Brain microvascular endothelial cell (primary cell): Measurements from ENCODE around the gene SSRP1.

Experiments
- DNase-seq: peaks from one replicate; pipeline ENCODE4 v3.0.0-alpha.2; 2020
- H3K27ac ChIP-seq: fragments of 250-450 bp; sonication (Bioruptor Pico); 2 replicates; pipeline ENCODE4 v1.5.1; 2020; ENCODE audit warnings: mild to moderate bottlenecking, moderate library complexity
- H3K27me3 ChIP-seq: fragments of 250-450 bp; sonication (Bioruptor Pico); replicated peaks from 2 replicates; pipeline ENCODE4 v1.5.1; 2020; ENCODE audit warnings: mild to moderate bottlenecking
- H3K36me3 ChIP-seq: fragments of 250-450 bp; sonication (Bioruptor Pico); replicated peaks from 2 replicates; pipeline ENCODE4 v1.5.1; 2020; ENCODE audit warnings: mild to moderate bottlenecking
- H3K4me3 ChIP-seq: 2 replicates; pipeline ENCODE4 v1.5.1; 2011; ENCODE audit warnings: low read depth, mild to moderate bottlenecking, control low read depth, low read length, moderate library complexity
- CTCF ChIP-seq: IDR thresholded peaks from 2 replicates; pipeline ENCODE4 v1.5.1; 2011; ENCODE audit warnings: low read depth, mild to moderate bottlenecking, moderate library complexity, low read length, control low read depth, inconsistent platforms; ENCODE audit errors: missing control alignments
- in situ Hi-C: cut with HindIII; loops from 2 replicates; pipeline ENCODE4 v1.10.0; 2017; ENCODE audit warnings: low sequenced_read_pairs, low pct_ligation_motif_present

SSRP1 gene

GRCh38 chr11:57276169-57276970 is 59.3 kb downstream of the SSRP1 start:
- H3K36me3 ChIP-seq: no peaks in the 10 kb centered on the region
- no peaks in the 10 kb centered on the region for H3K27me3 ChIP-seq
- H3K4me3 ChIP-seq: no peak overlapping the region
- TF ChIP-seq CTCF: no peak
- no peak overlapping the region for H3K27ac ChIP-seq
- no peak for DNase-seq
- in situ Hi-C loops: no loop called here
